ENCODE data around the gene LIPC. TPM values are rescaled to one million over a fixed set of nuclear protein-coding genes. Genes with fewer than 3 reads are reported as not detected.

LIPC gene
- polyA plus RNA-seq, 2 of the 4 experiments (the other 2 are of a cell fraction): 0.13 to 0.30 TPM

DNA sequence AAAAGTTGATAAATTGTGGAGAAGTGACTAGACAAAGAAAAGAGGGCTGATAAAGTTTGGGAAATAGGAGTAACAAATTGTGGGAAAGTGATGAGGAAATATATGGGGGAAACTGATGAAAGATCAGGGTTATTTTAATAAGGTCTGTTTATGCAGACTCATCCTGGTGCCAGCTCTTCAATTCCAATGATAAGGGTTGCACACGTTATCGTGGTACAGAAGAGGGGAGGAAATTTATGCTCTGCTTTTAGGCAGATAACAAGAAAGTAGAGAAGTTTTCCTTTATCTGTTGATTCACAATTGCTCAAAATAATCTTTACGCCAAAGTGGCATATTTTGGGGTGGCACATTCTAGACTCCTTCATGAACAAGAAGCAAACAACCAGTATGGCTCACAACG lies 32.1 kb upstream of the LIPC start:
- FAIRE-seq (peak; percentile 39), ATAC-seq (no peak), DNase-seq (ENCODE audit: low read depth in 1 of 2, low spot score in 1 of 2) (no peak)
- whole genome bisulfite sequencing (ENCODE audit: missing lambda C conversion rate): 81% methylated on average over 4 of the region's 4 CpGs
- no peaks in the 10 kb centered on the region for H3K9me3 ChIP-seq
- POLR2A ChIA-PET: no interaction called here
- H3K4me1 ChIP-seq: peaks cover 25% of the 10 kb centered on the region
- H3K4me3 ChIP-seq: no peak overlapping the region
- no peak overlapping the region for H3K4me2 ChIP-seq
- TF ChIP-seq ZFP36 (IDR thresholded peaks at IDR 0.05; ENCODE audit: borderline replicate concordance, partially characterized antibody): no peak
- no peak for TF ChIP-seq KDM1A (IDR thresholded peaks at IDR 0.05; ENCODE audit: low read depth)
- no peak for TF ChIP-seq RNF2 (IDR thresholded peaks at IDR 0.05; ENCODE audit: borderline replicate concordance, low read depth)
- no peak for TF ChIP-seq FOXS1 (CRISPR knock-in tag; IDR thresholded peaks at IDR 0.05)
- TF ChIP-seq, protein P1, sequence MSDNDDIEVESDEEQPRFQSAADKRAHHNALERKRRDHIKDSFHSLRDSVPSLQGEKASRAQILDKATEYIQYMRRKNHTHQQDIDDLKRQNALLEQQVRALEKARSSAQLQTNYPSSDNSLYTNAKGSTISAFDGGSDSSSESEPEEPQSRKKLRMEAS (IDR thresholded peaks at IDR 0.05): no peak
- TF ChIP-seq, protein P2, sequence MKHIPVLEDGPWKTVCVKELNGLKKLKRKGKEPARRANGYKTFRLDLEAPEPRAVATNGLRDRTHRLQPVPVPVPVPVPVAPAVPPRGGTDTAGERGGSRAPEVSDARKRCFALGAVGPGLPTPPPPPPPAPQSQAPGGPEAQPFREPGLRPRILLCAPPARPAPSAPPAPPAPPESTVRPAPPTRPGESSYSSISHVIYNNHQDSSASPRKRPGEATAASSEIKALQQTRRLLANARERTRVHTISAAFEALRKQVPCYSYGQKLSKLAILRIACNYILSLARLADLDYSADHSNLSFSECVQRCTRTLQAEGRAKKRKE (CRISPR knock-in tag; IDR thresholded peaks at IDR 0.05; ENCODE audit: low read depth): no peak
- no peak for TF ChIP-seq ZNF302 (CRISPR knock-in tag; IDR thresholded peaks at IDR 0.05)
- no peak for TF ChIP-seq CHD4 (IDR thresholded peaks at IDR 0.05; ENCODE audit: borderline replicate concordance)
- TF ChIP-seq KDM5A (IDR thresholded peaks at IDR 0.05): no peak
- TF ChIP-seq, protein P3, sequence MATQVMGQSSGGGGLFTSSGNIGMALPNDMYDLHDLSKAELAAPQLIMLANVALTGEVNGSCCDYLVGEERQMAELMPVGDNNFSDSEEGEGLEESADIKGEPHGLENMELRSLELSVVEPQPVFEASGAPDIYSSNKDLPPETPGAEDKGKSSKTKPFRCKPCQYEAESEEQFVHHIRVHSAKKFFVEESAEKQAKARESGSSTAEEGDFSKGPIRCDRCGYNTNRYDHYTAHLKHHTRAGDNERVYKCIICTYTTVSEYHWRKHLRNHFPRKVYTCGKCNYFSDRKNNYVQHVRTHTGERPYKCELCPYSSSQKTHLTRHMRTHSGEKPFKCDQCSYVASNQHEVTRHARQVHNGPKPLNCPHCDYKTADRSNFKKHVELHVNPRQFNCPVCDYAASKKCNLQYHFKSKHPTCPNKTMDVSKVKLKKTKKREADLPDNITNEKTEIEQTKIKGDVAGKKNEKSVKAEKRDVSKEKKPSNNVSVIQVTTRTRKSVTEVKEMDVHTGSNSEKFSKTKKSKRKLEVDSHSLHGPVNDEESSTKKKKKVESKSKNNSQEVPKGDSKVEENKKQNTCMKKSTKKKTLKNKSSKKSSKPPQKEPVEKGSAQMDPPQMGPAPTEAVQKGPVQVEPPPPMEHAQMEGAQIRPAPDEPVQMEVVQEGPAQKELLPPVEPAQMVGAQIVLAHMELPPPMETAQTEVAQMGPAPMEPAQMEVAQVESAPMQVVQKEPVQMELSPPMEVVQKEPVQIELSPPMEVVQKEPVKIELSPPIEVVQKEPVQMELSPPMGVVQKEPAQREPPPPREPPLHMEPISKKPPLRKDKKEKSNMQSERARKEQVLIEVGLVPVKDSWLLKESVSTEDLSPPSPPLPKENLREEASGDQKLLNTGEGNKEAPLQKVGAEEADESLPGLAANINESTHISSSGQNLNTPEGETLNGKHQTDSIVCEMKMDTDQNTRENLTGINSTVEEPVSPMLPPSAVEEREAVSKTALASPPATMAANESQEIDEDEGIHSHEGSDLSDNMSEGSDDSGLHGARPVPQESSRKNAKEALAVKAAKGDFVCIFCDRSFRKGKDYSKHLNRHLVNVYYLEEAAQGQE (IDR thresholded peaks at IDR 0.05): no peak
- TF ChIP-seq TFCP2L1 (CRISPR knock-in tag; IDR thresholded peaks at IDR 0.05): no peak
- TF ChIP-seq HEYL (CRISPR knock-in tag; IDR thresholded peaks at IDR 0.05): no peak
- TF ChIP-seq, protein P4, sequence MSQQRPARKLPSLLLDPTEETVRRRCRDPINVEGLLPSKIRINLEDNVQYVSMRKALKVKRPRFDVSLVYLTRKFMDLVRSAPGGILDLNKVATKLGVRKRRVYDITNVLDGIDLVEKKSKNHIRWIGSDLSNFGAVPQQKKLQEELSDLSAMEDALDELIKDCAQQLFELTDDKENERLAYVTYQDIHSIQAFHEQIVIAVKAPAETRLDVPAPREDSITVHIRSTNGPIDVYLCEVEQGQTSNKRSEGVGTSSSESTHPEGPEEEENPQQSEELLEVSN (IDR thresholded peaks at IDR 0.05; ENCODE audit: borderline replicate concordance, low read depth): no peak
- no peak for TF ChIP-seq PHF8 (IDR thresholded peaks at IDR 0.05; ENCODE audit: borderline replicate concordance, low read depth)
- no peak for TF ChIP-seq SMC3 (IDR thresholded peaks at IDR 0.05)
- no peak for TF ChIP-seq CBX8 (IDR thresholded peaks at IDR 0.05)
- TF ChIP-seq MYC (IDR thresholded peaks at IDR 0.05; ENCODE audit: borderline replicate concordance, low read length): no peak
- no peak for TF ChIP-seq MAFK (IDR thresholded peaks at IDR 0.05; ENCODE audit: partially characterized antibody)
- CTCF ChIA-PET: interaction anchor here (0.6 to 1.9 kb wide), 3 partner anchors 11 to 113 kb away, joined by 3 to 6 read pairs (median 3); no protein-coding TSS in a partner anchor
- H3K27ac ChIP-seq: 0 out of 6 replicates have a peak overlapping the region, but pooled peaks of 1 of the 2 experiments have one; percentile 4

DNA sequence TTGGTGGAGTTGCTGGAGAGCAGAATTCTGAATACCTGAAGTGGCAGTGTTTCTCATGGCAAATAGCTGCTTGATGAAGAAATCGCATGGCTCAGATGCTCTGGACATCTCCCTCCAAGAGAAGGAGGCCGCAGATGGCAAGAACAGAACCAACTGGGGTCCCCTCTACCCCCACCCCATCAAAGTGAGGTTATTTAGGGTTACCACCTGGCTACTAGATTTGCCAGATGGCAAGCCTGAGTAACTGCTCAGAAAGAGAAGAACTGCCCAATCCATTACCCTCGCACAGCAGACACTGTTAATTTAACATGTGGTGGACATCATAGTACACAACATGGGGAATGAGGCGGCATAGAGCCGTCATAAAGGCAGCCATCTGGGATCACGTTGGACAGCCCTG lies 30.5 kb upstream of the LIPC start:
- no peak for FAIRE-seq
- POLR2A ChIA-PET: no interaction called here
- Histone ChIP-seq H3K4me2 (no peak overlapping the region), H3K4me3 (no peak overlapping the region), H3K27ac (peak overlapping the region in 1 of 2 experiments; percentile 0; a peak in 1 of 6 replicates), H3K4me1 (peaks cover 12% of the 10 kb centered on the region), H3K9me3 (no peaks in the 10 kb centered on the region)
- TF ChIP-seq RAD21 (conservative IDR thresholded peaks at IDR 0.05 in 1 of 2, IDR thresholded peaks at IDR 0.05 in 1 of 2): no peak
- no peak for TF ChIP-seq EP300 (IDR thresholded peaks at IDR 0.05)
- no peak for ATAC-seq
- no peak for DNase-seq (ENCODE audit: low read depth in 1 of 2, low spot score in 1 of 2)
- WGBS (ENCODE audit: missing lambda C conversion rate): 82% methylated on average over 6 of the region's 6 CpGs
- CTCF ChIA-PET: interaction anchor here (1.9 kb wide), 1 partner anchor 9 kb away, joined by 6 read pairs; no protein-coding TSS in a partner anchor
